GM18502 (cell line): ENCODE data around the gene RCAN1.

ENCODE experiments used
- ATAC-seq: cut with Tn5 transposase; IDR thresholded peaks from one replicate; pipeline ENCODE4 v1.9.1; 2021; ENCODE audit warnings: mild to moderate bottlenecking; ENCODE audit not compliant: unreplicated experiment, poor library complexity

RCAN1 gene

DNA sequence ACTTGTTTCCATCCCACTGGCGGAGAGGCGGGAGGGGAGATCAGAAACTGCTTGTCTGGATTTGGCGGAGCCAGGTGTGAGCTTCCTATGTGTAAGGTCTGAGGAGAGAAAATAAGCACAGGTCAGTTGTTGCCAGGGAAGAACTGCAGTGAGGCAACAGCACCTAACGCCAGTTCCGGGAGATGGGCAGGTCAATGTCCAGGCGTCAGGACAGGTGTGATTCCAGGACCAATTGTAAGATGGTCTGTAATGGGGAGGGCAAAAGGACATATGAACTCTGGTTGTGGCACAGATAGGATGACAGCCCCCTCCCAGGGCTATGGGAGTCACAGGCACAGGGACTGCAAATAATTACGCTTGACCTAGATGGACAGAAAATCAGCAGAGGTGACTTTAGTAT lies 93.4 kb downstream of the RCAN1 start:
- no peak for ATAC-seq

DNA sequence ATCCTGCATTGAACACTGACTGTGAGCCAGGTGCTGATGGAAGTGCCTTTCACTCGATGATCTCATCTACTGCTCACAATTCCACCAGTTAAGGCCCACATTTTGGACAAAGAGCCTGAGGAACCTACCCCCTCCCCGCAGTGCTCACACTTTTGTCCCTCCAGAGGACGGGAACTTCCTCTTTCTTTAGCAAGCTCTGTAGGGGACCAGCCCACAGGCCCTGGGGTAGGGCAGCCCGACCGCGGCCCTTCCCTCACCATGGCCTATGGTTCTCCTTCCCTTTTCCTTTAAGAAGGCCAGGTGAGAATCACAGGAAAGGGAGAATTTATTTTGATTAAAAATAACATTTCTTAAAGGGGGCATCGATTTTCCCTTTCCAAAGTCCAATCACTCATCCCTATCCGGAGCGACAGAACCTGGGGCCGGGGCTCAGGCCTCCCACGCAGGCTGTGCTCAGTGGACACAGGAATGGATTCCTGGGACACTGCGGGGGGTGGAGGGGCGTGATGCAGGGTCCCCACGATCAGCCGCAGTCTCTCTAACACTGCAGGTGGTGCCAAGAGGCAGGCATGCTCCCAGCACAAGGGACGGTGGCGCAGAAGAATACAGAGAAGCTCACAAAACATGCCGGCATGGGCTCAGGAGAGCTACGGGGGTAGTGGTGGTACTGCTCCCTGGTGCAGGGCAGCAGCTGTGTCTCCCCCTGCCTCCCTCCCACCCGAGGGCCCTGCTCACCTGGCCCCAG lies 94.0 kb downstream of the RCAN1 start:
- ATAC-seq = no peak

DNA sequence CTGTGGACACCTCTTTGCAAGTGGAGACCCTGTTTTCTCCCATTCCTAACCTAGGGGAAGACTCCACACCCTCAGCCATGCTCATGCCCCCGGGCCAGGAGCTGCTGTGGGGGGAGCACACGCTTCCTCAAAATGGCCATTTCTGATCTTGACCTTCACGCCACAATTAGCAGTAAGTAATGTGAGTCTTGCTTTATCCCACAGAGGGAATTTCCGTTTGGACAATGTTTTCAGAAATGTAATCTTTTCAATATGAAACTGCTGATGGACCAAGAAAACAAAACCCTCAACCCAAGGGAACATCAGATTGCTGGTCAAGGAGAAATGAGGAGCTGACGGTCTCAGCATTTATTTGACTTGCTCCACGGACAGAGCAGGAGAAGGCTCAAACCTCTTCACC lies 94.6 kb downstream of the RCAN1 start:
- no peak for ATAC-seq

DNA sequence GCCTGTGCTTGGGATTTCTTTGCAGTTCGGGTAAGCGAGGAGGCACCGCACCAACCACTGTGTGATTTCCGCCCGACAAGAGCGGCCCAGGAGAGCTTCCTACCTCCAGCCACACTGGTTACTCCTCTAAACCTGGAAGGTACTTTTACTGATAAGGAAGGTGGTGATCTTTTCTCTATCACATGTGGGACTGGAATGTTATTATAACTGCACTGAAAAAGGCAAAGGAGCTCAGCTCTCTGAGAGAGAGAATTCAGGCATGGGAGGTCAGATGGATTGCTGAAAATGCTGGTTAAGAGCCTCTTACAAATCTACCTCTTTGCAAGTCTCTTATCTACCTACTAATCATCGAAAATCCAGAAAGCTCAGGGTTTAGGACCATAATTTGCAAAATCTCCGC lies 95.2 kb downstream of the RCAN1 start:
- no peak for ATAC-seq

DNA sequence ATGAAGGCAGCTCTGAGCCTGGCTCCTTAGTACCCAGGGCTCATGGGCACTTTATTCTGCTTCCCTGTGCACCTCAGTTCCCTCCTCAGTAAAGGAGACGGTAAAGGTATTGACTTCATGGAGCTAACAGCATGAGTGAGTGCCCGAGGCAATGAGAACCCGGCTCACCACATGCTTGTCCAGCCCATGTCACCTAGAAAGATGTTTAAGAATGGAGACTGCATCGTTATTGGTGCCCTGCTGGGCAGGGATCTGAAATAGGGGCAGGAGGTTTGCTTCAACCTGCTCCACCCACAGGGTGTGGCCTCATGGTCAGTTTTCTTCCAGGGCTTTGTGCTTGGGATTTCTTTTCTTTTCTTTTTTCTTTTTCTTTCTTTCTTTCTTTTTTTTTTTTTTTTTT lies 95.9 kb downstream of the RCAN1 start:
- no peak for ATAC-seq

DNA sequence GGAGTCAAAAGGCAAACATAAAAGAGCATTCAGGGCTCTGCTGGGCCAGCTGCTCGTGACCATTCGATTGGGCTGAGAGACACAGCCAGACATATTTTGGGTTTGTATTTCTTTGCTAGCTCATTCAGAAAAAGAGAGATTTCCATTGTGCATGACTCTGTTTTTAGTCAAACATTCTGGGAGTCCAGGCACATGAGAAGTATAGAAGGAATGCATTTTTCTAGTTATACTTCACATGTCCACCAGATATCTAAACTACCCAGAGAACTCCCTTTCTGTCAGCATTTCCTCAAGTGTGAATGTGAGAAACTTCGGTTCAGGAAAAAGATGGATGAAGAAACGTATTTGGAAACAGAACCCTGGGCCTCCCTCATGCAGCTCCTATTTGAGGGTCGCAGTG lies 96.6 kb downstream of the RCAN1 start:
- ATAC-seq = no peak

DNA sequence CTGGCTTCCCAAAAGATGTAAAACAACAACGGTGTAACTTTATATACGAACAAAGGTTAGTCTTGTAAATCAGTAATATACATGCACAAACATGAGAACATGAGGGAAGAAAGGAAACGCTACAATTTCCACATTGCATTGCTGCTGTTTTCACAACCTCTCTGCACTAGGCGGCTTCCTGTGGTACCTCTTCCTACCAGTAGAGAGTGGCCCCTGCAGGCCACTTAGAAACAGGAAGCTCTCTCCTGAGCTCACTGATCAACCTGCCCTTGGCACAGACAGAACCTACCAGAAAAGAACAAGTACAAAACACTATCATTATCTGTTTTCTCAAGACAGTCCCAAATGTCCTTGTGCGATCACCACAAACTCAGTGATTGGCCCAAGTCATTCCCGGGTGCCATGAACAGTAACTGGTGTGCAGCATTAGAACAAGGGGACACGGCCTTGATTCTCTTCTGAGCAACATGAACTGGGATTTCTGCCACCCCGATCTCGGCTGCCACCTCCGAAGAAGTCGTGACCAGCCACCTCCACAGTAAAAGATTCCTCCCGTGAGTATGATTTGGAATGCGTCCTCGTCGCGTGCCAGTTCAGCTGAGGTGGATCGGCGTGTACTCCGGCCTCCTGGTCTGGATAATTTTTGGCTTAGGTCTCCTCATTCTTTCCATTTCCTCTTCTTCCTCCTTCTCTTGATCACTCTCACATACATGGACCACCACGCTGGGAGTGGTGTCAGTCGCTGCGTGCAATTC lies 97.2 kb downstream of the RCAN1 start:
- ATAC-seq = no peak

DNA sequence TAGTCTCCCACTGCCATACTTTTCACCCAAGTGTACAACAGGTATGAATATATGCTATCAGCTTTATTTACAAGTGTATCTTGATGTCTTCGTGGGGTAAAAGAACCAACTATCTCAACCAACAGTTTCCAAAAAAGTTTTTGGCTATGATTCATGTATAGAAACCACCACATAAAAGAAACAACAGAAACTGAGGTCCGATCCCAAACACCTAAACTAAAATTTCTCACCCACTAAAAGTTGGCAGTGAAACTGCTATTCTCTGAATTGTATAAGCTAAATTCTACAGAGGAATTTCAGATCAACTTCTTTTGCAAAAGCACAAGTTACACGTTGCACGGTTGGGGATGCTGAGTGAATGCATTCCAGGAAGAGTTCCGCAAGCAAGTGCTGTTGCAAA lies 97.9 kb downstream of the RCAN1 start:
- ATAC-seq = no peak

DNA sequence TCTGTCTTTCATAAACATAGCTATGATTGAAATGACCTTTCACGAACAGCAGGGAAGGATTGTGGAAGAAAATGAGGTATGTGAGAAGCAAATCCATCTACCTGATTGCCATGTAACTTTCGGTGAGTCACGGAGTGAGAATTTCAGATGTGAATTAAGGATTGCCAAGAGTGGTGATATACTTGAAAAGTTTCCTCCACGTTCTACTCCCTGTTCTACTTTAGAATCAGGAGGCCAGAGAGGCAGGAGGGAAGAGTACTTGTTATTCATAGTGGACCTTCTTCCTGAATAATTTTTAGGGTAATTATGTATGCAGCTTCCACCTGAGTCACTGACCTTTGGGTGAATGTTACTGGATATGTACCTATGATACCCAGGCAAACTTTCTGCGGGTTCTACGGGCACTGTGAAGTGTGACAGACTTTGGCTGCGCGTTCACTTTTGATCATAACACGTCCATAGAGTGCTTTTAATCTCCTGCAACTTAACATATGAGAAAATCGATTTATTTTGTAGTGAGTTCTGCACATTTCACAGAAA lies 100.3 kb downstream of the RCAN1 start:
- no peak for ATAC-seq

DNA sequence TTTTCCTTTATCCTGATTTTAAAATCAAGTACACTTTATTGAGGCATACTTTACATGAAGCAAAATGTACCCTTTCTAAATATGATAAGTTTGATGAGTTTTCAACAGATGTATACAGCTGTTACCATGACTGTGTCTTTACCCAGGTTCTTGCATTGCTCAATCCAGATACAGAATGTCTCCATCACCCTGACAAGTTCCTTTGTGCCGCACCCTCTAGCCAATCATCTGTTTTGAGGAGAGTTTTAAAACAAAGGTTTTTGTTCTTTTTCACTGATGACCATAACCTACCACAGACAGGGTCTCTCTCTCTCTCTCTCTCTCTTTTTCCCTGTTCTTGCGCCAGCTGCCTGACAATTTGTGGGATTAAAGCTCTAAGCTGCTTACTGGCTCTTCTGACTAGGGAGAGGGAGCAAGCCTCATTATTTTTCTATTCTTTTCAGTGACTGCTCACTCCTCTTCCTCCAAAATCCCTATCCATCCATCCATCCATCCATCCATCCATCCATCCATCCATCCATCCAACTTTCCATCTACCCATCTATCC lies 101.7 kb downstream of the RCAN1 start:
- ATAC-seq = no peak

DNA sequence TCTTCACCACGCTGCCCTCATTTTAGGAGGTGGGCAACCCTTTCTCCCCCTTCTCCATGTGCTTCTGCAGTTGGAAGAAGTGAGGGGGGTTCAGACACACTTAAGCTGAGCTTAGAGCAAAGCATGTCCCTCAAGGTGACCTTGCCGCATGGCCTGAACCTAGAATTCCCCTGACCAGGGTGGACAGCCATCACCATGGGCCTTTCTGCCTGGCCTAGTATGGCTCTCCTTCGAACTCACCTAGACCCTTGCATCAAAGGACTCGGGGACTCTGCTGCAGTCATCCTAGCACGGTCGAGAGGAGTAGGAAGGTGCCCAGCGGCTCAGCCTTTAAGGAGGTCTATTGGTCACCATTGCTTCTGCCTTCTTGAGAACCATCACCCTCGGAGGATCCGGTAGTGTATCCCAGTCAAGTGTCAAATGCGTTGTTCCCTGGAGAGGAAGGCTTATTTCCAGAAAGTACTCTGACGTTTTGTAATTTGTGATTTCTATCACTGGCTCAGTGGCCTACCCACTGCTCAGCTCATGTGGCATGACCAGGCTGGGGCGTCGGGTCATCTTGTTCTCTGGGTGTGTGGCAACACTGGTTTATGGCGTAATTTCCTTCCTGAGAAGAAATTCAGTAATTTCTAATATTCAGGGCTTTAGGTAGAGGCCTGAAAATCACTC lies 103.0 kb downstream of the RCAN1 start, which contains the start of gene KCNE1:
KCNE1 (minus strand) TSS at position 424 of the 669 bp plus-strand sequence. CDS start 62,576 bp downstream, outside the sequence.
- no peak for ATAC-seq

DNA sequence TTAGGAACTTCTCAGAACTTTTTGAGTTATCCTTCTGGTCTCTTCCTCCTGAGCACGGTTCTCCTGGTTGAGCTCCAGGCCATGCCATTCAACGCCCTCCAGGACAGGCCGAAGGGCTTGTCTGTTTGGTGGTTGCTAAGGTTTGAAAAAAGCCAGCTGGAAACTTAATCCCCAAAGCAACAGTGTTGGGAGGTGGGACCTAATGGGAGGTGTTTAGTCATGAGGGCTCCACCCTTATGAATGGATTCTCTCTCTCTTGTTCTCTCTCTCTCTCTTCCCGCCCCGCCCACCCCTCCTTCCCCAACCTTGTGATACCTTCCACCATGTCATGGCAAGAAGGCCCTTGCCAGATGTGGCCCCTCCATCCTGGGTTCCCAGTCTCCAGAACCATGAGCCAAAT lies 103.7 kb downstream of the RCAN1 start:
- no peak for ATAC-seq

DNA sequence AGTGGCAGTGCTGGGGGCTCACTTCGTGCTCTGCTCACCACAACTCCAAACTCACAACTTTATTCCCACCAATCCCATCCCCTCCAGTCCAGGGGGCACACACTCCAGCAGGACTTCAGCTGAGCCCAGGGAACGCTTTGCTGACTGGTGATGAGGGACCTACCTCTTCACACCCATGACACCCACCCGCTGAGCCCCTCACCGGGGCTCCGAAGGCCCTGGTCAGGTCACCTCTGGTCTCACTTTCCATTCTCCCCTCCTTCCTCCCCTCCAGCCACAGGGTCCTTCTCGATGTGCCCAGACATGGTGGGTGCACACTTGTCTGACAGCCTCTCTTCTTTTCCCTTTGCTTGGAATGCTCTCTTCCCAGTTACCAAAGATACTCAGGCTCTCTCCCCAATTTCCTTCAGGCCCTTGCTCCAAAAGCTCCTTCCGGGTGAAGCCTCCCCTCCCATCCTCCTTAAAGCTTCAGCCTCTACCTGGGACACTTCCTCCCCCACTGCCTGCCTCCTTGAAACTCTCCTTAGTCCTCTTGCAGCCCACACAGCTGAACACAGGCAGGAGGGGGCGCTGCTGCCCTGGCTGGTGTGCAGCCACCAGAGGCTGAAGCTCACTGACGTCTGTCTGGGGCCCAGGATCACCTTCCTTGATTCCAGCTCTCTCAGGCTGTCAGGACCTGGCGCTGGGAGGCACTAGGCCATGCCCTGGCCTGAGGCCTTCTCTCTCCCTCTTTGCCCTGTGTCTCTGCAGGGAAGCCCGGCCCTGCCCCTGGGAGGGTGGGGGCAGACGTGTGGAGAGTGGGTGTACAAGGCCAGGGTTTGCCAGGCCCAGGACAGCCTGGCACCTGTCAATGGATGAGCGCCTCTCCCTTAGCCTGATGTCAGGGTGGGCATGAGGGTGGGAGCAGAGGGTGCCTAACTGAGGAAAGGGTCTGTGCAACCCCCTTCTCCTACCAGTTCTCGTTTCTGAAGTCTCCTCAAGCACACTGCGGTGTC lies 104.5 kb downstream of the RCAN1 start:
- no peak for ATAC-seq

DNA sequence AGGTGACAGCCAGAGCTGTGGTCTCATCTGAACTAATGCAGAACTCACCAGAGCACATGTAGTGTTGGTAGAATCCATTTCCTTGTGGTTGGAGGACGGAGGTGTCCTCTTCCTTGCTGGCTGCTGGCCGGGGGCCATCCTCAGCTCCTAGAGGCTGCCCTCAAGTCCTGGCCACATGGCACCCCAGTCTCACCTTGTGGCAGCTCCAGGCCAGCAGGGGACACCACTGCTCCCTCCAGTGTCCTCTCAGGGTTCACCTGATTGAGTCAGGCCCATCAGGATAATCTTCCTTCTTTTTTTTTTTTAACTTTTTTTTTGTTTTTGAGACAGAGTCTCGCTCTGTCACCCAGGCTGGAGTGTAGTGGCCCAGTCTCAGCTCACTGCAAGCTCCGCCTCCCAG lies 105.8 kb downstream of the RCAN1 start:
- ATAC-seq = no peak

DNA sequence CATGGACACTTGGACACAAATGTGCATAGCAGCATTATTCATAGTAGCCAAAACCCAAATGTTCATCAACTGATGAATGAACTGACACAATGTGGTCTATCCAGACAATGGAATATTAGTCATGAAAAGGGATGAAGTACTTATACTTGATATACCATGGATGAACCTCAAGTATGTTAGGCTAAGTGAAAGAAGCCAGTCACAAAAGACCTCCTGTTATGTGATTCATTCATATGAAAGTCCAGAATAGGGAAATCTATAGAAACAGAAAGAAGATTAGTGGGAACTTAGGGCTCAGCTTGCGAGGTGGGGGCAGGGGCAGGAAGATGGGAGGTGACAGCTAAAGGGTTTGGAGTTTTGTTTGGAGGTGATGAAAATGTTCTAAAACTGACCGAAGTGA lies 110.3 kb downstream of the RCAN1 start:
- ATAC-seq = no peak

DNA sequence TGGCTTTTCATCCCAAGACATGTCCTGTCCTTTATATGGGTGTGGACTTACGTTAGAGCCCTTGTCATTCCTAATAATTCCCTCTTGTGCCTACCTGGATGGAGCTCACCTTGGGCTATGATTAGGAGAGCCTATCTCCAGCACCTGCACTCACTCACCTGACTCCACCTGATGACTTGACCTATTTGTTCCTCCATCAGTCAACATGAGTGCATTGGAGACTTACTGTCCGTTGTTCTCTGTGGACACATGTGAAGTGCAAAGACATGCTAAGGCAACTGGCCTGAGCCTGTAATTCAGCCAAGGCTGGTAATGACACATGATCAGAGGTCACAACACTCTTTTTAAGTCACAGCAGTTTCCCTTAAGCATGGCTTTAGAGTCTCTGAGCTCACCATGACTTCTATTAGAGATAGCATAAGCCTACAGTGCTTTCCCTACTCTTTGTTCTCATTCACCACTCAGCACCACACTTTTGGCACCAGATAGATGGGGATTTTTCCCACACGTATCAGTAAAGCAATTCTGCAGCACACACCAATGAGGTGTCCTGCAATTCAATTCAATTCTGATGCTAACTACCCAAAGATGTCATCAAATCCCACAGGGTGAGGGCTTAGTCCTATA lies 112.3 kb downstream of the RCAN1 start:
- no peak for ATAC-seq

DNA sequence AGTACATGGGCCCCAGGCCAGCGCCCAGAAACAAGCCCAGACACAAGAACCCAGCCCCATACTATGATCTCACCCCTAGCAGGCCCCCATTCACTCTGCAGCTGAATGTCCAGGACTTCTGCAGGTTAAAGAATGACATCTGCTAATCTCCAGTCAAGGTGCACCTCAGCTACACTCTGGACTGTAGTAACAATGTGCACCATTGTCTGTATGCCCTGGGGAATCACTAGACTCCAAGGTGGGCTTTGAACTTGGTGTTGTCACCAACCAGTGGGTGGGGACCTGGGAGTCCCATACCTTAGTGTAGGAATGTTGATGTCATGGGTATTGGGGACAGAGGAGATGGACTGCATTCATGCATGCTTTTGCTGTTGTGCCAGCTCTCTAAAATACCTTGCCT lies 113.2 kb downstream of the RCAN1 start:
- no peak for ATAC-seq

DNA sequence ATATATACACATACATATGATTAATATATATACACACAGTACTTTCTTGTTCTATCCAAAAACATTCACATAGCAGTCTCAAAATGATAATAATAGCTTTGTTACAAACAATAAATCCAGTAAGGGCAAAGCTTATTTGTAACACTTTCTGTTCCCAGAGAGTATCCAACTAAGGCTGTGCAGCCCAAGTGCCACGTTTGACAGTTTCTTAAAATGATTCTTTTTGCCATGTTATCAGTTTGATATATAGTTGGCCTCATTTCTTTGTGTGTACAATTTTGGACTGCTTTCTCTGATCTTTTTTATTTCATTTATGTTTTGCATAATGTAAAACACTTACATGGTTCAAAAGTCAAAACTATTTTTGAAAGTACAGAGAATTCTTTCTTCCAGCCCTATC lies 114.7 kb downstream of the RCAN1 start:
- no peak for ATAC-seq

DNA sequence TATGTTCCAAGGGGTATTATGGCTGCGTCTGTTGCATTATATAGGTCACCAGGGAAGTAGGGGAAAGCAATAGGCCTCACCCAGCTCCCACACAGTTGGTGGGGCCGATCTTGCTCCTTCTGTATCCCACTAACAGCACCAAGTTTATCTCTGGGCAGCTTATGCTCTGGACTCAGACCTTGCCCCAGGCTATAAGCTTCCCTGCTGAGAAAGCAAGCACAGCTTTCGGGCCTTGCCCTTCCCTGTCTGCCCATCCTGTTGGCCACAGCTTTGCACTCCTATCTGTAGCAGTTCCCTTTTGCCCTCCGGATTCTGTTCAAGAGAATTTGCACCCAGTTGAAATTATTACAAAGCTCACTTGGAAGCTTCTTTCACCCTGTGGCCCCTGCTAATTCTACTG lies 115.8 kb downstream of the RCAN1 start:
- no peak for ATAC-seq
